MCF 10A (cell line): ENCODE results near the gene PCDHGB6. TPM values are rescaled to one million over a fixed set of nuclear protein-coding genes. Genes with fewer than 3 reads are reported as not detected.
"Not testable (repeated sequence)": the region's sequence is repeated elsewhere in the genome, so short reads cannot be mapped to it uniquely, and the experiment has no call there.

ENCODE experiments used
- Bru-seq: library from RNA; stranded (reverse); fragments of 400-500 nt; gene quantifications from one replicate; lab custom pipeline; 2021; lab: Mats Ljungman, UMichigan
- BruChase-seq, 2 experiments: library from RNA; stranded (reverse); fragments of 400-500 nt; gene quantifications; one replicate each; lab custom pipeline; 2021; lab: Mats Ljungman, UMichigan
- BruUV-seq: library from RNA; stranded (reverse); fragments of 400-500 nt; replicated peaks from 2 replicates; lab custom pipeline; 2021; lab: Mats Ljungman, UMichigan
- CTCF ChIA-PET: fragments of 300-600 bp; sonication (Branson Sonifier 250); formaldehyde crosslinking; extraction: SDS; loops from one replicate; lab custom pipeline; 2021; ENCODE audit warnings: antibody characterized with exemption, inconsistent platforms; lab: Yijun Ruan, JAX
- POLR2A ChIA-PET: fragments of 300-600, 350-650 bp; sonication (Branson Sonifier 250); formaldehyde crosslinking; extraction: SDS; loops from one replicate; lab custom pipeline; 2020; ENCODE audit warnings: antibody characterized with exemption, inconsistent platforms; lab: Yijun Ruan, JAX
- DNase-seq: peaks from one replicate; pipeline ENCODE4 v3.0.0-alpha.2; 2018; ENCODE audit not compliant: unreplicated experiment
- H3K27ac Mint-ChIP-seq: one replicate; pipeline ENCODE4 v1.8.0; 2022; ENCODE audit warnings: mild to moderate bottlenecking, low read depth, mixed read lengths; ENCODE audit not compliant: unreplicated experiment
- H3K27me3 Mint-ChIP-seq: one replicate; pipeline ENCODE4 v1.8.0; 2022; ENCODE audit warnings: mixed read lengths; ENCODE audit not compliant: insufficient read depth, unreplicated experiment
- H3K36me3 Mint-ChIP-seq: one replicate; pipeline ENCODE4 v1.8.0; 2022; ENCODE audit warnings: mild to moderate bottlenecking, moderate library complexity, mixed read lengths; ENCODE audit not compliant: insufficient read depth, unreplicated experiment
- H3K4me1 Mint-ChIP-seq: one replicate; pipeline ENCODE4 v1.8.0; 2022; ENCODE audit warnings: mixed read lengths; ENCODE audit not compliant: insufficient read depth, unreplicated experiment
- H3K4me3 Mint-ChIP-seq: one replicate; pipeline ENCODE4 v1.8.0; 2022; ENCODE audit warnings: mild to moderate bottlenecking, moderate library complexity, mixed read lengths; ENCODE audit not compliant: unreplicated experiment
- H3K9me3 Mint-ChIP-seq: one replicate; pipeline ENCODE4 v1.8.0; 2022; ENCODE audit warnings: mixed read lengths; ENCODE audit not compliant: unreplicated experiment
- CTCF ChIP-seq: fragments of 200-600 bp; IDR thresholded peaks from one replicate; pipeline ENCODE4 v1.8.0; 2022; ENCODE audit warnings: antibody characterized with exemption, mild to moderate bottlenecking; ENCODE audit not compliant: unreplicated experiment
- intact Hi-C: fragments of 100-400 bp; cut with micrococcal nuclease; formaldehyde crosslinking; loops from 2 replicates; pipeline ENCODE4 v1.14.1; 2022
- long read RNA-seq: library from polyadenylated mRNA; stranded (forward); transcript quantifications from one replicate; pipeline ENCODE4 v2.0.0, GENCODE V29; 2022
- total RNA-seq: library from RNA; stranded (reverse); gene quantifications from 2 replicates; pipeline ENCODE4 v1.2.3, GENCODE V29; 2022

PCDHGB6 gene
- total RNA-seq = 0.68 and 1.4 TPM in 2 replicates
- Bru-seq, nascent RNA = percentile 55 among the genes with signal in this experiment
- BruChase-seq, experiment 1, labeled RNA remaining after a 6-hour chase = percentile 70 among the genes with signal in this experiment
- BruChase-seq, experiment 2, labeled RNA remaining after a 2-hour chase = percentile 60 among the genes with signal in this experiment
- long read RNA-seq = 0 reads

DNA sequence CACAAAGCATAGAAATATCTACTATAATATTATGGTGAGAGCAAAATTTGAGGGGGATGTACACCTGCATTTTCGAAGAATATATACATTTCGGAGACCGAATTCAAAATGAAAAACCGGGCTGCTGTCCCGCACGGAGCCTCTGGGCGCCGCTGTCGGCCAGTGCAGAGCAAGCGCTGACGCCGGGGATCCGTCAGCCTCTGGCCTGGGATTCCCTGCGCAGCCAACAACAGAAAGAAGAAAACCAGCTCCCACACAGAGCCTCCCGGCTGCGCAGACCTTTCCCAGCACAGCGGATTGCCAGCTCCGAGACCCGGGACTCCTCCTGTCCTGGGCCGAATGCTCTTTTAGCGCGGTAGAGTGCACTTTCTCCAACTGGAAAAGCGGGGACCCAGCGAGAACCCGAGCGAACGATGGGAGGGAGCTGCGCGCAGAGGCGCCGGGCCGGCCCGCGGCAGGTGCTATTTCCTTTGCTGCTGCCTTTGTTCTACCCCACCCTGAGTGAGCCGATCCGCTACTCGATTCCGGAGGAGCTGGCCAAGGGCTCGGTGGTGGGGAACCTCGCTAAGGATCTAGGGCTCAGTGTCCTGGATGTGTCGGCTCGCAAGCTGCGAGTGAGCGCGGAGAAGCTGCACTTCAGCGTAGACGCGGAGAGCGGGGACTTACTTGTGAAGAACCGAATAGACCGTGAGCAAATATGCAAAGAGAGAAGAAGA is at the start of gene PCDHGB6:
TSS of gene PCDHGB6 (plus strand) at position 232 of the 716 bp plus-strand sequence. CDS start at position 414, 182 bp downstream.
- H3K4me1 Mint-ChIP-seq, H3K36me3 Mint-ChIP-seq, H3K27me3 Mint-ChIP-seq, BruUV-seq, H3K27ac Mint-ChIP-seq, H3K4me3 Mint-ChIP-seq, POLR2A ChIA-PET, DNase-seq, intact Hi-C loops: not testable (repeated sequence)
- CTCF ChIA-PET = interaction anchor here (0.6 to 1.2 kb wide), 3 partner anchors 11 to 1299 kb away, joined by 3 read pairs; no protein-coding TSS in a partner anchor
- TF ChIP-seq CTCF = peak; percentile 23
- peaks cover 32% of the 10 kb centered on the region for H3K9me3 Mint-ChIP-seq

- H3K27ac Mint-ChIP-seq = no peak within 1 kb of the TSS
- peak; percentile 39 for DNase-seq
- BruUV-seq = no TSS peak
- CTCF ChIA-PET = interaction anchor here (0.5 to 1.1 kb wide), 7 partner anchors 12 to 432 kb away, joined by 3 to 5 read pairs (median 3); no protein-coding TSS in a partner anchor
- POLR2A ChIA-PET = no interaction called here
- peak; percentile 26 for TF ChIP-seq CTCF
- peak within 1 kb of the TSS; percentile 7 for H3K4me3 Mint-ChIP-seq
- H3K36me3 Mint-ChIP-seq = peaks cover 5% of the 10 kb centered on the region
- H3K27me3 Mint-ChIP-seq = no peaks in the 10 kb centered on the region
- H3K9me3 Mint-ChIP-seq = peaks cover 57% of the 10 kb centered on the region
- no peaks in the 10 kb centered on the region for H3K4me1 Mint-ChIP-seq
- intact Hi-C loops = no loop called here
Observed at GRCh38 chr5:141359790-141360426, 47.9 kb upstream of the PCDHGB6 start, which contains the start of gene PCDHGB2. PCDHGB2 (plus strand) TSS chr5:141359994; CDS start chr5:141360136, 142 bp downstream.

DNA sequence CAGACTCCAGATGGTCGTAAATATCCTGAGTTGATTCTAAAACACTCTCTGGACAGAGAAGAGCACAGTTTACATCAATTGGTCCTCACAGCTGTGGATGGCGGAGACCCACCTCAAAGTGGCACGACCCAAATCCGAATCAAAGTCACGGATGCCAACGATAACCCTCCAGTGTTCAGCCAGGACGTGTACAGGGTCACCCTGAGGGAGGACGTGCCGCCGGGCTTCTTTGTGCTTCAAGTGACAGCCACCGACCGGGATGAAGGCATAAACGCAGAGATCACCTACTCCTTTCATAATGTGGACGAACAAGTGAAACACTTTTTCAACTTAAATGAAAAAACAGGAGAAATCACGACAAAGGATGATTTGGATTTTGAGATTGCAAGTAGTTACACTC is 47.1 kb upstream of the PCDHGB6 start:
- DNase-seq = no peak
- CTCF ChIA-PET = interaction anchor here (0.6 to 1.1 kb wide), 4 partner anchors 20 to 433 kb away, joined by 3 to 5 read pairs (median 4); no protein-coding TSS in a partner anchor
- Mint-ChIP-seq H3K36me3 (peaks cover 5% of the 10 kb centered on the region), H3K4me1 (no peaks in the 10 kb centered on the region), H3K9me3 (peaks cover 53% of the 10 kb centered on the region), H3K27ac (no peak overlapping the region), H3K27me3 (no peaks in the 10 kb centered on the region), H3K4me3 (no peak overlapping the region)
- BruUV-seq = no TSS peak
- POLR2A ChIA-PET = no interaction called here
- intact Hi-C loops = no loop called here
- no peak for TF ChIP-seq CTCF

DNA sequence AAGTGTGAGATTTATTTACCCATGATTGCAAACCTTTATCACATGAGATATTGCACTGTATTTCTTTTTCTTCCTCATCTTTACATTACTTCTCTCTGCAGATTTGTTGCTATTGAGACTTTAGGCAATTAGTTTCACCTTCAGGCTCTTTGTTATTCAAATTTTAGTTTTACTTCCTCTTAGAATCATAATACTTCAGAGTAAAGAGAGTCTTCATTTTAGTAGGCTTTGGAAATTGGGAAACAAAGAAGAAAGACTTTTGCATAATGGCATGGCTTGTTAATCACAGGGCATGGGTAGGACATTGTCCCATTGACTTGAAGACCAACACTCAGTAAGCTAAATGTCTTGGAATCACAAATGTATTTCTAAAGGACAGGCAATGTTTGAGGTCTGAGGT is 45.1 kb upstream of the PCDHGB6 start:
- Mint-ChIP-seq H3K27ac (no peak overlapping the region), H3K27me3 (no peaks in the 10 kb centered on the region), H3K36me3 (peaks cover 5% of the 10 kb centered on the region), H3K4me1 (no peaks in the 10 kb centered on the region), H3K4me3 (no peak overlapping the region), H3K9me3 (peaks cover 41% of the 10 kb centered on the region)
- POLR2A ChIA-PET = no interaction called here
- no peak for TF ChIP-seq CTCF
- DNase-seq = no peak
- intact Hi-C loops = no loop called here
- no TSS peak for BruUV-seq
- CTCF ChIA-PET = interaction anchor here (0.6 to 1.2 kb wide), 3 partner anchors 147 to 546 kb away, joined by 3 to 4 read pairs (median 3); no protein-coding TSS in a partner anchor
